Germinal center (tissue), 1 donor: ENCODE measurements around the gene PTPRK.
"Not testable (repeated sequence)": the region's sequence is repeated elsewhere in the genome, so short reads cannot be mapped to it uniquely, and the experiment has no call there.

ENCODE experiments used
- DNase-seq: peaks from one replicate; pipeline ENCODE4 v3.0.0; 2012; ENCODE audit warnings: mixed read lengths, low spot score

PTPRK gene

GRCh38 chr6:128007658-128008057, 512.7 kb downstream of the PTPRK start:
- no peak for DNase-seq

DNA sequence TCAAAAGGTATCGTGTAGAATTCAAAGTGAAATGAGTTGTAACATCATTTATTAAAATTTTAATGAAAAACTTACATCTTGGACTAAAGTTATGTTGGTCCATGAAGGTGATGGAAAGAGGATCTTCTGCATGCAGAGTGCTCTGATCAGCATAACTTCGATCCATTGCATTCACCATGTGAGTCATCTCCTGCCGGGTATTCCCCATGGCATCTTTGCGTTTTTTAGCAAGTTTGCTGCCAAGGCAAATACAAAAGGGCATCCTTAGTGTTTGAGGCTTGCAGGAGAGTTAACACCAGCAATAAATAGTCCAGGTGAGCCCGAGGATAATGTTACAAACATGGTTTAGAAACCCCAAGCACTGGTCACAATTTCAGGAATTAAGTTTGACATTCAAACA, 515.4 kb downstream of the PTPRK start:
- DNase-seq = no peak

- DNase-seq = no peak
Measured at GRCh38 chr6:128000363-128000762, 520.0 kb downstream of the PTPRK start.

GRCh38 chr6:127998985-127999384, 521.4 kb downstream of the PTPRK start:
- DNase-seq = no peak

GRCh38 chr6:127997496-127998164, 522.8 kb downstream of the PTPRK start:
- no peak for DNase-seq

- DNase-seq = no peak
Measured at GRCh38 chr6:127996925-127997324, 523.5 kb downstream of the PTPRK start.

GRCh38 chr6:127992144-127992543, 528.3 kb downstream of the PTPRK start:
- DNase-seq = no peak

- no peak for DNase-seq
Measured at GRCh38 chr6:127990074-127990473, 530.3 kb downstream of the PTPRK start.

DNA sequence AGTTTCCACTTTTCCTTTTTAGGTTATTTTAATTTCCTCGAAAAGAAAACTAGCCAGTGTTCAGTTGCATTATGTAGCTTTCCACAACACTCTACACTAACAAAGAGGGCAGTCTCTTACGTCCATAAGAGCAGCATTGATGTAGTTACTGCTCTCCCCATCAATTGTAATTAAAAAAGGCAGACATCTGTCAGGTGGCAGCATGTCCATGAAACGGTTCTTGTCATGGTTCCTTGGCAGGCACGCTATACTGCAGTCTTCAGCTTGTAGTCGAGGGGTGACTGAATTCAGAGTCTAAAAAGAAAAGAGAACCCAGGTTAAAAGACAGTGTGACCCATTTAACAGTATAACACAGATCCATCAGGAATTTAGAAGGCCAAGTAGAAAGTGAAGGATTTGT, 539.4 kb downstream of the PTPRK start:
- DNase-seq = no peak

DNA sequence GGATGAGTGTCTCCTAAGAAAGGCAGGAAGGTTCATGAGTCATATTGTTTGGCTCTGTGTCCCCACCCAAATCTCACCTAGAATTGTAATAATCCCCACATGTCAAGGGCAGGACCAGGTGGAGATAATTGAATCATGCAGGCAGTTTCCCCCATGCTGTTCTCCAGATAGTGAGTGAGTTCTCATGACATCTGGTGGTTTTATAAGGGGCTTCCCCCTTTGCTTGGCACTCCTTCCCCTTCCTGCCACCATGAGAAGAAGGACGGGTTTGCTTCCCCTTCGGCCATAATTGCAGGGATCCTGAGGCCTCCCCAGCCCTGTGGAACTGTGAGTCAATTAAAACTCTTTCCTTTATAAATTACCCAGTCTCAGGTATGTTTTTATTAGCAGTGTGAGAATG, 542.2 kb downstream of the PTPRK start:
- not testable (repeated sequence) for DNase-seq

- no peak for DNase-seq
Measured at GRCh38 chr6:127976796-127977195, 543.6 kb downstream of the PTPRK start.

- DNase-seq = no peak
Measured at GRCh38 chr6:127976111-127976510, 544.3 kb downstream of the PTPRK start.

GRCh38 chr6:127972815-127973214, 547.6 kb downstream of the PTPRK start:
- no peak for DNase-seq

DNA sequence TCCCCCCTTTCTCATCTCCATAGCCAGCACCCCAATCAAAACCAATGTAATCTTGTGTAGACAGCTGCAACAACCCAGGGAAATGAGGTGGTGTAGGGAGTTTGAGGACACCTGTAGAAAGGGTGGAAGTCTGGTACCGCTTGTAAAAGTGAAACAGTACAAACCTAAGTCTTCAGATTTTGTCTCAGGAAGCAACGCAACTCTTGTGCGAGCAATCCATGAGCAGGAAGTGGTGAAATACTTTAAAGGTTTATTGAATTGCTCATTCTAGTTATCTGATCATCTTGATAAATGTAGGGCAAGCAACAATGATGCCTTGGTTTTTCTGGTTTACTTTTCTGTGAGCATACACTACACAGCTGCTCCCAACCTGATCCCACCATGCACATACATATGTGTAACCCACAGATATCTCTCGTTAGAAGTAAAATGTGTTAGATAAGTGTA, 548.4 kb downstream of the PTPRK start:
- no peak for DNase-seq

DNA sequence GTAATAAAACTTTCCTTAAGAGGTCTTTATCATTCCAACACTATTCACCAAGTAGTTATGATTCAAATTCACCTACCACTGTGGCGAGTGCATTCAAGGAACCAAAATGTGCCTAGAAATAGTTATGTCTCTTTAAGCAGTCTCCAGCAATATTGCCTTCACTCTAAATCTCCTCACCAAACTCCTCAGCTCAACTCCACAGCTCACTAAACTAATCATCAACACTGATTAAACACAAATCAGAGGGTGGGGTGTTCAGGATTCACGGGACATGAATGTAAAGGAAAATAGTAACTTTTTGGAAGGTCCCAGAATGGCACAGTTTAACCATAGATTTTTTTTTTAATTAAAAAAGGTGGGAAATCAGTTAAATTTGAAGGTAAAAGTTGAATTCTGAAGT, 549.0 kb downstream of the PTPRK start:
- no peak for DNase-seq

- no peak for DNase-seq
Measured at GRCh38 chr6:127969701-127970100, 550.7 kb downstream of the PTPRK start.

- DNase-seq = no peak
Measured at GRCh38 chr6:127968394-127968793, 552.0 kb downstream of the PTPRK start.

- no peak for DNase-seq
Measured at GRCh38 chr6:127967708-127968107, 552.7 kb downstream of the PTPRK start.

- DNase-seq = no peak
Measured at GRCh38 chr6:127966616-127967015, 553.8 kb downstream of the PTPRK start.

DNA sequence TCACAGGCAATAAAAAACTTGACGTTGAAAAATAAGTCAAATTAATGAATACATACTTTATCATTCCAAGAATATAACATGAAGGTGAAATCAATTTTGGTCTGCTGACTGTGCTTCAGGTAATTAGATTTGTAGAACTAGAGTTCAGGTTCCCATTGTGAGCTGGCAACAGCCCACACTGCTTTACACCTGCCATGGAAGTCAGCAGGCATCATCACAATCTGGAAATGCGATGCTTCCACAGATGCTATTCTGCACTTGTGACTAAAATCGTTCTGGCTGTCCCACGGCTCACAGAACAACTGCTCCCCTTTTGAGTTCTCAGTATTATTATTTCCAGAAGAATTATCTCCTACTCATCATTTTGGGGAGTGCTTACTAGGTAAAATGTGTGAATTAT, 556.9 kb downstream of the PTPRK start:
- no peak for DNase-seq

GRCh38 chr6:127959869-127960268, 560.5 kb downstream of the PTPRK start:
- DNase-seq = no peak

- DNase-seq = no peak
Measured at GRCh38 chr6:127956956-127957355, 563.4 kb downstream of the PTPRK start.

GRCh38 chr6:127956260-127956888, 564.0 kb downstream of the PTPRK start:
- no peak for DNase-seq

DNA sequence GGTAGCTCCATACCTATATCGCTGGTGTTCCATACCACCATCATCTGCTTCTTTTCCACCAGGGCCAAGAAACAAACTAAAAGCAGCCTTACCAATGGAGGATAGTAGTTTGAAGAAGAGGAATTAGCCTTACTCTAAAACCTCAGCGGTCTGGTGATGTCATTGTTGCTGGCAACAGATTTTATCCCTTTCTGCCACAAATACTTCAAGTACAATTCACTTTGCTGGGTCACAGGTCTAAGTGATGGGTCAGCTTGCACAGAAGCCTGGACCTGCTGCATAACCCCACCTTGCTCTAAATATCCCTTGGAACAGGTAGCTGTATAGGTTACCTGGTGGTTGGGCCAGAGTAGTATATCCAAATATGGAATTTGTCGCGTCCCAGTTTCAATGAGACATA, 566.3 kb downstream of the PTPRK start:
- no peak for DNase-seq
